Epidermal melanocyte (primary cell): ENCODE data around the gene CNBP.
"Not testable (repeated sequence)": the region's sequence is repeated elsewhere in the genome, so short reads cannot be mapped to it uniquely, and the experiment has no call there.

Experiments used
- DNase-seq: peaks from one replicate; pipeline ENCODE4 v3.0.0; 2011; ENCODE audit warnings: low spot score; ENCODE audit not compliant: insufficient read length

Gene CNBP

DNA sequence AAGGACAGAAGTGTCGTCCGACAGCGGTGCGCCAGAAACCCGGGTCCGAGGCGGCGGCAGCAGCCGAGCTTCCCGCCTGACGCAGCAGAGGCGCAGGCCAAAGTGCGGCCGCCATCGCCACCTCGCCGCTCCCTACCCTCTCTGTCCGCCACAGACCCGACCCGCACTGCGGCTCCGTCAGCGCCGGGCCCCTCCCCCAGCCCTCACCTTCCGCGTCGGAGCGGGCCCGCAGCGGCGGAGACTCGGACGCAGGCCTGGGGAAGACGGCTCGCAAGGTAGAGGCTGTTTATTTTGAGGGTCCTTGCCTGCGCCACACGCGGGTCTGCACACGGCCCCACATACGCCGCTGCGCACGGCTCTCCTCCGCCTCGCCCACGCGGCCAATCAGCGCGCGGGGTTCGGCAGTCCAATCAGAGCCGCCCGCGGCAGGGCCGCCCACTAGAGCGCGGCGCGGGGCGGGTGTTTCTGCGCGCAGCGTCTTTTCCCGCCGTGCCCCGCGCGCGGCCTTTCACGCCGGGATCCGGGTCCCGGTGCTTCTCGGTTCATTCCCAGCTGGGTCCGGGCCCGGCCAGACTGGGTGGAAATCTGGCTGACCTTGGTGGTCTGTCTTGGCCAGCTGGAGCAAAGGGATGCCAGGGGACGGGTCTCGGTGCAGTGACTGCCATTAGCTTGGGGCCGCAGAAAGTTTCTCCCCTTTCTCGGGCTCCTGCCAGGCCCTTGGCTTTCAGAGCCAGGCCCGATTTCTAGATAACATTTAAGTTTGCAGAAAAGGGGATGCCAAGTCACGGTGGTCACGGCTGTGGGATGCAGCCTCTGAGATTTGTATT lies at the start of gene CNBP:
Gene CNBP, minus strand, starts transcription at position 328 of the 827 bp plus-strand sequence. CDS start 12,139 bp downstream, outside the sequence.
- DNase-seq, result peak; percentile 93

DNA sequence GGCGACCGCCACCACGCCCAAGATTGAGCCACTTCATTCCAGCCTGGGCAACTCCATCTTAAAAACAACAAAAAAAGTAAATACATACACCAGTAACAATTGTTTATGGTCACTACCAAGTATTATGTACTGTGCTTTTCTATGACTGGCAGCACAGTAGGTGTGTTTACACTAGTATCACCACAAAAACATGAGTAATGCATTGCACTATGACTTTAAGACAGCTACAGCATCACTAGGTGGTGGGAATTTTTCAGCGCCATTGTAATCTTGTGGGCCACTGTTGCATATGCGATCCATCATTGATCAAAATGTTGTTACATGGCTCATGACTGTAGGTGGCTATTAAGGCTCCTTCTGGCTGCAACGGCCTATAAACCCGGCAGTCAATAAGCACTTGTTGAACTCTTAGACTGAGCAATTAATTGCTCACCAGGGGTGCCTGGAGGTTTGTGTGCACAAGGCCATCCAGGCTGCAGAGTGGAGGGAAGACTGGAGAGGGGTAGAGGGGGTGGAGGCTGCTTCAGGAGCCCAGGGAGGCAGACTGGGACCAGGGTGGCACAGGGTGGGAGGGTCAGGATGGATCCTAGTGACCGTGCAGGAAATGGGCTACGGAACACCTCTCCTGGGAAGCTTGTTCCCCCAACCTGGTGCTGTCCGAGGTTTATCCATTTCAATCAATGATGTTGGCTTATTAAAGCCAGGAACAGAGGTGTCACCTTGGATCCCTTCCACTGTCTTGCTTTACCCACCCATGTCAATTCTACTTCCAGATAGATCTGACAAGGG lies 47.8 kb upstream of the CNBP start:
- no peak for DNase-seq

DNA sequence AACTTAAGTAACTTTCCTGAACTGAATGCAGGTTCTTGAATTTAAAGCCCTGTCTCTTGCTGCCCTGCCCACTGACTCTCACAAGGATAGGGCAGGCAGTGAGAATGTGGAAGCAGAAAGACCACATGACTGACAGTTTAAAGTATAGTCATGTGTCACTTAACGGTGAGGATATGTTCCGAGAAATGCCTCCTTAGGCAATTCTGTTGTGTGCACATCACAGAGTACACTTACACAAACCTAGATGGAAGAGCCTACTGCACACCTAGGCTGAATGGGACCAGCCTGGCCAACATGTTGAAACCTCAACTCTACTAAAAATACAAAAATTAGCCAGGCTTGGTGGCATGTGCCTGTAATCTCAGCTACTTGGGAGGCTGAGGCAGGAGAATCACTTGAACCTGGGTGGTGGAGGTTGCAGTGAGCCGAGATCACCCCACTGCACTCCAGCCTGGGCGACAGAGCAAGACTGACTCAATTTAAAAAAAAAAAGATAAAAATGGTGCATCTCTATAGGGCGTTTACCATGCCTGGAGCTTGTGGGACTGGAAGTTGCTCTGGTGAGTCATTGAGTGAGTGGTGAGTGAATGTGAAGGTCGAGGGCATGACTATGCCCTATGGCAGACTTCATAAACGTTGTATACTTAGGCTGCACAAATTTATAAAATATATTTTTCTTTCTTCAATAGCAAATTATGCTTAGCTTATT lies 46.8 kb upstream of the CNBP start:
- no peak for DNase-seq

DNA sequence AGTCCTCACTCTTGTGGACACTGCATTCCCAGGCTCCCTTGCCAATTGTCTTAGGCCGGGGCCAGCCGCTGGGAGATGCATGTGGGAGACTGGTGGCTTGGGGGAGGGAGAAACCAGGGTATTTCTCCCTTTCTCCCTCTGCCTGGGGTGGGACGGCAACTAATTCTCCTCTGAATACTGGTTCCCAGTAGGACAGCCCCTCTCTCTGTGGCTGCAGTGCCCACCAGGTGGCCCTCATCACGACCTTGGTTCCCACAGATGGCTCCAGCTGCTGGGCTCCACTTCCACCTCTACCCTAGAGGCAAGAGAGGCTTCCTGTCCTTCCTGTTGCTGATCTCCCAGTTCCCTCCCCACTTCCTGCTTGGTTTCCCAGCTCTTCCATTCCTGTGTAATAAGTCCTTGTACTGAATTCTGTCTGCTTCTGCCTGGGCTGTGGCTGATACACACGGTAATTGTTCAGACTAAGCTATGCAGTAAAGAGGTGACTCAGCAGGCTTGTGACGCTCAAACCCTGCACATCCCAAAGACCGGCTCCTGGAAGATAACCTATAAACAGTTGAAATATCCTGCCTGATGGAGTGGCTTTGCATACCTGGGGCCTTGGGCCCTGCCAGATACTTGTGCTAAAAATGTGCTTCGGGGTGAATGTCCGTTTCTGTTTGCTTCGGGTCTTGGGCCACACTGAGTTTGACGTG lies 45.3 kb upstream of the CNBP start:
- no peak for DNase-seq

DNA sequence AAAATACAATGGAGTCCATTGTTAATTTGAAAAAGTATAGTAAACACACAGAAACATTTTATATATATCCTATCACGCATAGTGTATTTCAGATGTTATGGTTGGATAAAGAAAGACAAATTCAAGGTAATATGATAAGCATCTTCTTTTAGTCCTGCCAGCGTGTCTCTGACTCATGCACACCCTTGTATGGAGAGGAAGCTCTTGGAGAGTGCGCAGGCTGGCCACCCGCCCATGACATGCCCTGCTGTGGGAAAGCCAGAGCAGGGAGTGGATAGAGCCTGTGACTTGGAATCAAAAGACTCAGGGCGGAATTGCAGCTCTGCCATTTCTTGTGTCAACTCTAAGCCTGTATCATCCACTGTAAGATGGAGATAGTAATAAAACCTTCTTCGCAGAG lies 42.7 kb upstream of the CNBP start:
- no peak for DNase-seq

DNA sequence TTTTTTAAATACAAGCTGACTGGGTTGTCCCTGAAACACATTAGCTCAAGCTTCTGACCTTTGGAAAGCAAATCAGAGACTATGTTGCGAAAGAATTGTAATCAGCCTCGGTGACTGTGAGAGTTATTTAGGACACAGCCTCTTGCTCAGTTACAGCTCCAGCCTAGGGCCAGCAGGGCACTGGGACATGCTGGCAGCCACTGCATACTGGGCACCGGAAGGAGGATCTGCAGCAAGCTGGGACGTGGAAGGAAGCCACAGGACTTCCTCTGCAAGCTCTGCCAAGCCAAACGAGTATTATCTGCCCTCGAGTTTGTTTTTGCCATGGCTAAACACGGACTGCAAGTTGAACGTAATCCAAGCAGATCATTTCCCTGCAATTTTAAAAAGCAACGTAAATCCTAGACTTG lies 41.3 kb upstream of the CNBP start:
- DNase-seq, result peak; percentile 84

DNA sequence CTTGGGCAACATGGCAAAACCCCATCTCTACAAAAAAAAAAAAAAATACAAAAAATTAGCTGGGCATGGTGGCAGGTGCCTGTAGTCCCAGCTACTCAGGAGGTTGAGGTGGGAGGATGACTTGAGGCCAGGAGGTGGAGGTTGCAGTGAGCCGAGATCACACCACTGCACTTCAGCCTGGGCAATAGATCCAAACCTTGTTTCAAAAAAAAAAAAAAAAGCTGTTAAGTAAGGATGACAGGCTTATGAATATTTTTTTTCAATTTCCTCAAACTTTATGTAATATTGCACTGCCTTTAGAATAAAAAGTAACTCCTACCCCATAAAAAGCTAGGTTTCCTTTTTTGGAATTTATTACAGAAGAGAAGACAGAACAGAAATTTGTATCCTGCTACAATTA lies 40.7 kb upstream of the CNBP start:
- not testable (repeated sequence) for DNase-seq

DNA sequence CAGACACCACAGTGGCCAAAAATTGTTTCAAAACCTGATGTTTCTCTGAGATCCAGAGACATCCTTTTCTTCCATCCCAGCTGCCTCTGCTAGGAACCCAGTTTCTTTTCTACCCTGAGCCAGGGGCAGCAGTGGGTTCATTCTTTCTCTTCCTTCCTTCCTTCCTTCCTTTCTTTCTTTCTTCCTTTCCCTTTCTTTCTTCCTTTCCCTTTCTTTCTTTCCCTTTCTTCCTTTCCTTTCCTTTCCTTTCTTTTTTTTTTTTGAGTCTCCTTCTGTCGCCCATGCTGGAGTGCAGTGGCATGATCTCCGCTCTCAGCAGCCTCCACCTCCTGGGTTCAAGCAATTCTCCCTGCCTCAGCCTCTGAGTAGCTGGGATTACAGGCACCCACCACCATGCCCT lies 35.0 kb upstream of the CNBP start:
- no peak for DNase-seq

DNA sequence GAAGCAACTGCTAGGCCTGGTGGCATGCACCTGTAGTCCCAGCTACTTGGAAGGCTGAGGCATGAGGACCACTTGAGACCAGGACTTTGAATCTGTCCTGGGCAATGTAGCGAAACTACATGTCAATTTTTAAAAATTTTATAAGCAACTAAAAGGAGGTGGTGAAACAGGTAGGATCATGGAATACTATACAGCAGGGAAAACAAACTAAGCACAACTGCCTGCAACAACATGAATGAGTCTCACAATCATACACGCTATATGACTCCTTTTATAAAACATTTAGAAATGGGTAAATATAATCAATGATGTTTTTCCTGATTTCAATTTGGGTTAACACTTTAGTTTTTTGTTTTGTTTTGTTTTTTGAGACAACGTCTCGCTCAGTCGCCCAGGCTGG lies 29.5 kb upstream of the CNBP start:
- no peak for DNase-seq

DNA sequence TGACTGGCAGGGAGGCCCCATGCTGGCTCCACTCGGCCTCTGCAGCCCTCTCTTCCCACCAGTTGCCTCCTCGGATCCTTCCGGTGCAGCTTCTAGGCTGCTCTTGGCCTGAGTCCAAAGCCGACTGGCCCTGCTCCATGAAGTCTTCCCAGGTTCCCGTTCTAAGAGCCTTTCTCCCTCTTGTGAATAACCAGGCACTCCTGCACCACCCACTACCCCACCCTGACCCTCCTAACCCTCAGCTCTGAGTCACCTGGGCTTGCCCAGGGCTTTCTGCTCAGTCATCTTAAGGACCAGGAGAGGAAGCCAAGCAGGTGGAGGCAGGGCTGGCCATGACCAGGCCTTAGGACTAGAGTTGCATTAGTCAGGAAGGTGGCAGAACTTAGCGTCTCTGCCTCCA lies 28.1 kb upstream of the CNBP start:
- no peak for DNase-seq

DNA sequence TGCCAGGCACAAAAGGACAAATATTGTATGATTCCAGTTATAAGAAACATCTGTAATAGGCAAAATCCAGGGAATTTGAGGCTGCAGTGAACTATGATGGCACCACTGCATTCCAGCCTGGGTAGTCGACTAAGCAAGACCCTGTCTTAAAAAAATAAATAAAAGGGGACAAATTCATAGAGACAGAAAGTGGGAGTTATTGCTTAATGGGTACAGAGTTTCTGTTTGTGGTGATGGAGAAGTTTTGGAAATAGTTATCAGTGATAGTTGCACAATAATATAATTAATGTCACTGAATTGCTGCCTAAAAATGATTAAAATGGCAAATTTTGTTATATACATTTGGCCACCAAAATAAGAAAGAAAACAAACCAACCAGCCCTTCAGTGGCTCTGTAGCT lies 27.6 kb upstream of the CNBP start:
- no peak for DNase-seq

DNA sequence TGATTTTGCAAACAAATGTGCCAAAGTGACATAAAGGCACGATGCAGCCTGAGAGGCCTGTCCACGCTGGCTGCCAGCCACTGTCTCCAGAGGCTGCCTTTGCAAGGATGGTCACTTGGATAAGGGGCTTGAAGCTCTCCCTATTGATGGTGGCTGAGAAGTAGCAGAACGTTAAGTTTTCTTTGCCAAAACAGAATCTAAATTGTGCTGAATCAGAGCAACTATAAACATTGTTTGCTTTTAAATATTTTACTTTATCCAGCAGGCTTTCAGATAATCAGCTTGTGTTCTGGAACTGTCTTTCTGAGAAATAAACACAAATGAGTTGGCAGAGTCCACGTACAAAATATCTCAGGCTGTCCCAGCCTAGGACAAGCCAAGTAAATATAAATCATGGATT lies 23.8 kb upstream of the CNBP start:
- no peak for DNase-seq

DNA sequence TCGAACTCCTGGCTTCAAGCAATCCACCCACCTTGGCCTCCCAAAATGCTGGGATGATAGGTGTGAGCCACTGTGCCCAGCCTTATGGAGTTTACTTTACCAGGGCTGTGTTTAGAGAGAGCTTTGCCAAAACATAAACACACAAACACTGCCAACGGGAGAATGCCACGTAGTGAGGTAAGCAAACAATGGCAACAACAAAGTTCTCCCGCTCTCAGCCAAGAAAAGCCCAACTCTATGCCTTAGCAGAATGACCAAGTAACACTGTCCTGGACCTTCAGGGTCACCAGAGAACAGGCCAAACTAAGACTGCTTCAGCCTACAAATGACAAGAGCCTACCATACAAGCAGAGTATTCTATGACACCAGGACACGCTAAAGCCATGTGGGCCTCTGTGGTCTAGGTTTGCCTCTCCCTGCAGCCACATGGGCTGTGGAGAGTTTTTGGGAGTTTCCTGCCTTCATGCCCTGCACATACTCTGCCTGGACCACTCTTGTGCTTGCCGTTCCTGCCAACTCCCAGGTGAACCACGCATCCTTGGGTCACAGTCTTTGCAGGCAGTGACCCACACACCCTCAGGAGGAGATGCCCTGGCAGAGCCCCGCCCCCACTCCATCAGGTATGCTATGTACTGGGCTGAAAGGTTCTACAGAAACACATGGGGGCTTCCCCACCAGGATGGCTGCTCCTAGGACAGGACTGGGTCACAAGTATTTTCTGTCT lies 21.6 kb upstream of the CNBP start:
- DNase-seq, result no peak

DNA sequence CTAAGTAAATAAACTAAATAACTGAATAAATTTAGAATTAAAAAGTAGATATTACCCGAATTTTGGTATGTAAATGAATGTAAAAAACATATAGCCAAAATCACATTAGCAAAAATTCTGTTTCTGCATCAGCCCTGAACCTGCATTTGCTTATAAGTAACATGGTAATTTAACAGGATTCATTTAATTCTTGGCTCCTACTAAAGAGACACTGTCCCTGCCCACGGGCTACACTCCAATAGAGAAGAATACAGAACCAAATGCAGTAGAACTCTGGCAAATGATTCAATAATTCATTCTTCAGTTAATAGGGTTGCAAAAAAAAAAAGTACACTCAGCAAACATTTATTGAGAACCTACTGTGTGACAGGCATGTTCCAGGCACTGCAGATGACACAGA lies 20.8 kb upstream of the CNBP start:
- no peak for DNase-seq

DNA sequence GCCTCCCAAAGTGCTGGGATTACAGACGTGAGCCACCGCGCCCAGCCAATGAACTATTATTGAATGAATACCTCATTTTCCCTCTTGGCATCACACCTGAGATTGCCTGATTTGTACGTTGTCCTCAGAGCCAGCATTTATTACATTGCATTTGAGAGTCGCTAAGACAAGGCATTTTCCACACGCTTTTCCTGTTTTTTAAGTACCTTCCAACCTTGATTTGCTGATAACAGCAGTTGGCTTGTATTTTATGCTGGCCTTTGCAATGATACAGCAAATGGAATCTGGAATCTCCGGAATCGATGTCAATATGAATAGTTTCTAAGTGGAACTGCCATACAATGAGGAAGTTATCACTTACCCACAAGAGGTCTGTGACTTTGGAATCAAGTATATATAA lies 15.7 kb upstream of the CNBP start:
- DNase-seq, result no peak

DNA sequence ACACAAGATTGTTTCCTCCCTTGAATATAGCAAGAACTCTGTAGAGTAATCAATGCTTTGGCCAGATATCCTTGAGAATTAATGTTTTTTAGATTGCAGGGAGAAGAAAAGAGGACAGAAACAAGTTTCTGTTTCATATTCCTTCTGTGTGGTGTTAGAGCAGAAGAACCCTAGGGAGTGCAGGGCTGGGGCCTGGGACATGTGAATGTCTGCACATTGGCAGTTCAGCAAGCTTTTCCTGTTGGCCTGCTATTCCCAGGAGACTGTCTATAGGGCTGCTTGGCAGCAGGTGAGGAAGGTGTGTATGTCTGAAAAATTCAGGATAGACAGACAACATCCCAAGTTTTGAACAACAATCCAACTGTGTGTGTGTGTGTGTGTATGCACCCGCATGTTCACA lies 13.6 kb upstream of the CNBP start:
- DNase-seq, result no peak

DNA sequence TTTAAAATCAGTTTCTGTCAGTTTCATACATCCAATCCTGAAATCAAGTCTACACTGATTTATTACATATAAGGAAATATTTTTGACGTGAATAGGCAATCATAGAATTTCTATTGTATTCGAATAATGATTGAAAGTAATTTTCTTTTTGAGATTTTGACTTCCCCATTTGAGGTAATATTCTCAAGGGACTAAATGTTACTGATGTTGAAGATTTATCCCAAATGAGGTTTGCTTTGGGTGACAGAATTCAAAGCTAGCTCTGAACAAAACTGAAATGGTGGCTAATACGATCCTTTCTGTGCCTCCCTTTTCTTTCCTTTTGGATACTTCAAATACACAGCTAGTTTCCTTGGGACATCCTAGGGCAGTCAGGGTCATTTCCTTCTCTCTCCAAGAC lies 12.9 kb upstream of the CNBP start:
- DNase-seq, result no peak

DNA sequence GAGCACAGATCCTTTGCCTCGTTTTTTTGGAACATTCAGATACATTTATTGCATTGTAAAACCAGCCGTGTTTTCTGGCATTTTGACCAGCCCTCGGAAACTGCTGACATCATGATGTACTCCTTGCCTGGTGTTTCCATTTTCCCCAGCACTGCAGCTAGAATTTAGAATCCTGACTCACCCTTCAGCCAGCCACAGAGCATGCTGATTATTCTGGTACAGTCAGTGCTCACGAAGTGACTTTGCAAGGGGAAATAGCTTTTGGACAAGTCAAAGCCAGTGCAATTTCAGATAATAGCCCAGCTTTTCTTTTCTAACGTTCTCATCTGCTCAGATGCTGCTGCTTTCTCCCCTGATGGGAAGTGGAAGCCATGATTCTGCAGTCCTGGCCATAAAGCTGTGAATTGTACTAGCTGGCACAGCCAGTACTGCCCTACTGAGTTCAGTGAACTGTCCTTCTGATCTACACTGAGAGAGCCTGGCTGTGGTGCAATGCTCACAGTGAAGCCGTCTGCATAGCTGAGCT lies 12.1 kb upstream of the CNBP start:
- peak; percentile 60 for DNase-seq

DNA sequence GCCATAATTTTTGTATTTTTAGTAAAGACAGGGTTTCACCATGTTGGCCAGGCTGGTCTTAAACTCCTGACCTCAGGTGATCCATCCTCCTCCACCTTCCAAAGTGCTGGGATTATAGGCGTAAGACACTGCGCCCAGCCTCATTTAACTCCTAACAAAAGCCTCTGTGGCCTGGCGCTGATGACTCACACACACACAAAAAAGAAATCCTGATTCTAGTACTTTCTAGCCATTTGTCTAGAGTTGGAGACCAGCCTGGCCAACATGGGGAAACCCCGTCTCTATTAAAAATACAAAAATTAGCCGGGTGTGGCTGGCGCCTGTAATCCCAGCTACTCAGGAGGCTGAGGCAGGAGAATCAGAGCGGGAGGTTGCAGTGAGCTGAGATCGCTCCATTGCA lies 6.1 kb upstream of the CNBP start:
- DNase-seq, result not testable (repeated sequence)

DNA sequence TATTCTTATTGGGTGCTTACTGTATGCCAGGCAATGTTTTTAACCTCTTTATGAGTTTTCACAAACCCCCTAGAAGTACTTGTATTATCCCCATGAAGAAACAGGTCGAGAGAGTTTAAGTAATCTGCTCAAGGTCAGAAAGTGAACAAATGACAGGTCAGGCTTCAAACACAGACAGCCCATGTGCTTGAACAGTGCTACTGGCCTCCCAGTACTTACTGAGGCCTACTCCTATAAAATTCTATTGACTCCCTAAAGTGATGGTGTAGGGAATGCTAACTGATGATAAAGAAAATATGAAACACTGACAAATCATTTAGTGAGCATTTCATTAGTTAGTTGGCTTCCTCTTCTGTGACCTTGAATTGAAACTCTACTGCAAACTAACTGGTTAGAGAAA lies 4.2 kb upstream of the CNBP start:
- DNase-seq, result no peak

DNA sequence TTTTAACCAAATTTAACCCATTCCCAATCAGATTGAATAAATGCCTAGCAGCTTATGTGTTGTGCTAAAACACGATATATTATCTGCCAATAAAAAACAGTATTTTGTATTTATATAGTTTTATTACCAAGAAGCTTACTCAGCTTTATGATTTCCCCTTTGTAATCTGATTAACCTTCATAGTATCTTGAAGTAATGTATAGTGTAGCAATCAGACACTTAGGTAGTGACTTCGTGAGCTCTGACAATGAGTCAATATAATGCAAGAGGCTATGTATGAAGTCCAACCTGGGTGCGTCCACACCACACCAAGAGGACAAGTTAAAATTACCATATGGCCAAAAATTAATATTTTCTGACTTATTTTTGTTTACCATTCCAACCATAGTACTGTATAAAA lies 2.1 kb upstream of the CNBP start:
- DNase-seq, result no peak
